GM19468 (cell line): ENCODE data around the gene MAGIX.

Source experiments
- ATAC-seq: cut with Tn5 transposase; IDR thresholded peaks from one replicate; pipeline ENCODE4 v1.9.1; 2021; ENCODE audit warnings: mild to moderate bottlenecking, moderate library complexity, moderate number of reproducible peaks; ENCODE audit not compliant: unreplicated experiment; ENCODE audit errors: extremely low read depth

The MAGIX gene

DNA sequence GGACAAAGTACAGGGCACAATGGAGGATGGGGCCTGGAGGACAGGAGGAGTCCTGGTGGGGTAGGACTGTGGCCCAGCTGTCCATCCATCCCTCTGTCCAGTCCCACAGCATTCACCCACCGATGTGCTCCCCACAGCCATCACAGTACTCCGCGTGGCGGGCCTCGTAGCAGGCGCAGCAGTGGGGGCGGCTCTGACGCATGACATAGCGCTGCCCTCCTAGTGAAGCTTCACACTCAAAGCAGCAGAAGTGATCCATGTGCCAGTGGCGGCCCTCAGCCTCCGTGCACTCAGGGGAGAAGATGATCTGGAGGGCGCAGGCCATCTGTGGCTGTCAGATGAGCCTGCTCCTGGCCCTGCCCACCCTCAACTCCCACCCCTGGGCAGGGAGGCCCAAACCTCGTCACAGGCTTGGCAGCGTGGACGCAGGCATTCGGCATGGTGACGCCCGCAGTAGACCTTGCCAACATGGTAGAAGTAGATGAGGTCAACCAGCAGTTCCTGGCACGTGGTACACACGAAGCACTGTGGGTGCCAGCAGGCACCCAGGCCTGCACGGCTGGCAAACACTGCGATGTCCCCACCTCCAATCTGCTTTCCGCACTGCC, 15.4 kb downstream of the MAGIX start:
- no peak for ATAC-seq

DNA sequence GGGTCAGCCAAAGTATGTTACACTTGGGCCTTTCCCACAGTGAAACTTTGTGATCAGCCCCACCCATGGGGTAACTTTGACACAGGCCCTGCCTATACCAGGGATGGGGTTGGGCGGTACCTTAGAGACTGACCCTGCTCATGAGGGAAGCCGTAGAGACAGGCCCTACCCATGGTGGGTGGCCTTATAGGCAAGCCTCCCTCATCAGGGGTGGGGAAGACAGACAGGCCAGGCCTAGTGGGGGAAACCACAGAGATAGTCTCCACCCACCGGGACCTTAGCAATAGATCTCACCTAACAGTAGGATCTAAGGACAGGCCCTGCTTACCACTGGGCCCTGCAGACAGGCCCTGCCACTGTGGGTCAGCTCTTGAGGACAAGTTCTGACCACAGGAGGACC, 16.0 kb downstream of the MAGIX start:
- ATAC-seq = no peak

DNA sequence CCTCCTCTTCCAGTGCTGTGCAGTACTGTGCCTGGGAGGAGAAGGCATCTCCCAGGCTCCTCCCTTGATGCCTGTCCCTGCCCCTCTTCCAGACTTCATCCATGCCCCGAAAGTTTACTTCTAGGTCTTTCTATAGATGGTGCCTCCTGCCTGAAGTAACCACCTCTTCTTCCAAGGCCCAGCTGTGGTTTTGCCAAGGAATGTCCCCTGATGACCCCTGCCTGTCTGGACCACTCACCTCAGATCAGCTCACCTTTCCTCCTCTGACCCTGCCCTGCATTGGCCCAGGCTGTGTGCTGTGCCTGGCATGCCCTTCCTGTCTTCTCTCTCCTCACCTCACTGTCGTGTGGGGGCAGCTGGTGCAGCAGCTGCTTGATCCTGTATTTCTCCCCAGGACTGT, 16.8 kb downstream of the MAGIX start:
- ATAC-seq = no peak

DNA sequence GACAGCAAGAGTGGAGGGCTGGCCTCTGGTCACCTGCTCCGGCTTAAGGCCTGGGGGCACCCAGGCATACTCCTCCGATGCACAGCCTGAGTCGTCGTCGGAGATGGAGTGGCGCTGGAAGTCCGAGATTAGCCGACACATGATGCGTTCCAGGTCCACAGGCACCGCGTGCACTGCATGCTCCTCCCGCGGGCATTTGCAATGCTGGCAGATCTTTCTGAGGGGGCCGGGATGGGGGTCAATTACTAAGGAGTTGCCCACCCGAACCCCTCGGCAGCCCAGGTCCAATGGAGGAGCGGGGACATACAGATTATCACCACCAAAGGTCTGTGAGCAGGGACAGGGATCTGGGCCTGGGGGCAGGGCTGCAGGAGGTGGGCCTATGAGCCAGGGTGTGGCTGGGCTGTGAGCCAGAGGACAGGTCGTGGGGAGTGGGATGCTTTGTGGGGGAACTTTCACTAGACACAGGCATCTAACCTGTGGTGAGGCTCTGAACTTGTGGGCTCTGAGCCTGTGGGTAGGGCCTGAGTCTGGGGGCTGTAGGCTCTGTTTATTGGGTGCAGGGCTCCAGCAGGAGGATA, 21.2 kb downstream of the MAGIX start:
- ATAC-seq = no peak

DNA sequence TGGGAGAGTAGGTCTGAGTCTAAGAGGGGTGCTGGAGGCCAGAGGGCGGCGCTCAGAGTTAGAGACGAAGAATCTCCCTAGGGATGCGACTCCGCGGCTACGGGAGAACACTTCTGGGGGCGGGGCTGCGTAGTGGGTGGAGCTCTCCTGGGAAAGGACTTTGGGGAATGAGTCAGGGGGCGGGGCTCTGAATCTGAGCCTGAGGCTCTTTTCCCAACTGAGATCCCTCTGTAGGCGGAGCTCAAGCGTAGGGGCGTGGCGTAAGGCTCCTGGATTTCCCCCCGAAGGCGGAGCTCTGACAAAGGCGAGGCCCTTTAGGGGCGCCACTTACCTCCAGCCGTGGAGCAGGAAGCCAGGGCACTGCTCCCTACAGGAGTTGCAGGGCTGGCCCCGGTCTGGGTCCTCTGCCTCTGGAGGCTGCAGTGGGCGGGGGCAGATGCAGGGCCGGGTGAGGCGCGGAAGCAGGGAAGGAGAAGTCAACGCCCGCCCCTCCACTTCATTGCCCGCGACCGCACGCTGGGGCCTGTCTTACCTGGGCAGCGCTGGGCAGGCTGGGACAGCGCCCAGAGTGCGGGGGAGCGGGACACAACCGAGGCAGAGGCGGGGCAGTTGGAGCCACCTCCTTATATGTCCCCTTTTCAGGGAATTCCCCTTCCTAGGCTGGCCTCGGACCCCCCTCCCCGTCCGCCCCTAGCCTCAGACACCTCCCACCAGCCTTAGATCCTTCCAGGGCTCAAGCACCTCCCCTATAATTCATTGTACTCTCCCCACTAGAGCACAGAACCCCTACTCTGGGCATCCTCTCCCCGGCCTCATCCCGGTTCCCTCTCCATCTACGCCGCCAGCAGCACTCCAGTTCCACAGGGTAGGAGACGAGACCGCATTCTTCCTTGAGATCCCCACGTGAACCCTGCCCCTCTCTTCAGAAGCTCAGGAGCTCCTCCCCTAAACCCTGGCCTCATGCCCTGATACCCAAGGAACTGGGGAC, 22.0 kb downstream of the MAGIX start:
- no peak for ATAC-seq

DNA sequence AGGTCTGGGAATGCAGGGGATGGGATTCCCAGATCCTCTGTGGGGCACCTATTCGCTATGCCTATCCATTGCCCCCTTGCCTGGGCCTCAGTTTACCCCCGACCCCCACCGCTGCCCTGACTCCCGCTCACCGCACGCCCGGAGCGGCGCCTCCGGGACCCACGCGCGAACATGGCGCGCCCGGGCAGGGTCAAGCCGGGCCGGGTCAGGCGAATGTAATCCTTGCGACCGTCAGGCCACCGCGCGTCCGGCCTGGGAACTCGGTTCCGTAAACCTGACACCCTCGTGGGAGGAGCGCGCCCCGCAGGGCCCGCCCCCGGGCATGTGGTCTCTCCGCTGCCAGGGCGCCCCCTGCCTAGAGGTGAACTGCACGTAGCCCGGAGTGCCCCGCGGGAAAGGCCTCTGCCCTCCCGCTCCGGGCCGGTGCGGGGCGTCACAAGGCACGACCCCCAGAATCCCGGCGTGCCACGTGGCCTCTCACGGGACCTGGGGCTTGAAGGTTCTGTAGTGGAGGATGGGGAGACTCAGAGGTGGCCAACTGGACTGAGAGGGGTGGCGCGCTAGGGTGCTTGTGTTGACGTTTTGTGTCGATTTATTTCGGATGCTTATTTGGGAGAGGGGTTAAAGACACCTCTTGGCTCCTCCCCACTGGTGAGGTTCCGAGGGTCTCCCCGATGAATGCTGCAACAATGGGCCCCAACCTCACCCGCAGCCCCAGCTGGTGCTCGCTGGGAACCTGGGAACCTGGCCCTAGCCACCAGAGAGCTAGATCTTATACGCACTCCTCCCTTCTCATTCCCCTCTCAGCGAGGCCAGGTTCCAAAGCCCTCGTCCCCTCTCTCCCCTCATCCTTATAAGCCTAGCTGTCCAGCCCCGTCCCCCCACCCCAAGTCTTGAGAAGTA, 23.8 kb downstream of the MAGIX start, which contains the start of gene PRICKLE3:
Gene PRICKLE3, minus strand, starts transcription at position 249 of the 903 bp plus-strand sequence. Its CDS starts 76 bp downstream, at position 173.
- no peak for ATAC-seq

DNA sequence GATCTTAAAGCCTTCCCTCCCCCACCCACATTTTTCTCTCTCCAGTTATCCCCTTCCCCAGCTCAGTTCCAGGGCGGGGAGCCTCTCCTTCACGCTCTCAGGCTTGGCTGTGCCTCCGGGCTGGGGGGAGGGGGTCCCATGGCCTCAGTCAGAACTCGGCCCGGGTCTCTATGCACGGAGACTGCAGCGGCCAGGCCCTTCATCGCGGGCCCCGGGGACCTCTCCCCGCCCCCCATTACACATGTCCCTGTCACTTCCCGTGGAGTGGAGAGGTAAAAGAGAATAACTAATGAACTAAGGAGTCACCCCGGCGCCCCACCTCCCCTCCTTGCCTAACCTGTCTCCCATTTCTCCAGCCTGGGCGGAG, 24.5 kb downstream of the MAGIX start:
- no peak for ATAC-seq

DNA sequence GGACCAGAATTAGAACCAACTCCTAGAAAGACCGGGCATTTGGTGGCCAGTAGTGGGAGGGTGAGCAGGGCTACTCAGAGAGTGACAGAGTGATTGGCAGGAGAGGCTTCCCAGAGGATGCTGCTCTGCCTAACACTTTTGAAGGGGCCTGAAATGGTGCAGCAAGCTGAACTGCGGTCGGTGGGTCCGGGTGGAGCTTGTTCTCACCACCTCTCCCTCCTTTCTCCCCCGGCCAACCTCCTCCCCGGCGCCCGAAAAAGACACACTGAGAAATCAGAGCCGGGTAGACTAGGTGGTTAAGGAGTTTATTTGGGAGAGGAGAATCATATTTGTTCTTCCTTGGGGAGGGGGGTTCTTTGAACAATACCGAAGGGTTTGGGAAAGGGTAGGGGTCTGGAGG, 25.0 kb downstream of the MAGIX start:
- no peak for ATAC-seq

DNA sequence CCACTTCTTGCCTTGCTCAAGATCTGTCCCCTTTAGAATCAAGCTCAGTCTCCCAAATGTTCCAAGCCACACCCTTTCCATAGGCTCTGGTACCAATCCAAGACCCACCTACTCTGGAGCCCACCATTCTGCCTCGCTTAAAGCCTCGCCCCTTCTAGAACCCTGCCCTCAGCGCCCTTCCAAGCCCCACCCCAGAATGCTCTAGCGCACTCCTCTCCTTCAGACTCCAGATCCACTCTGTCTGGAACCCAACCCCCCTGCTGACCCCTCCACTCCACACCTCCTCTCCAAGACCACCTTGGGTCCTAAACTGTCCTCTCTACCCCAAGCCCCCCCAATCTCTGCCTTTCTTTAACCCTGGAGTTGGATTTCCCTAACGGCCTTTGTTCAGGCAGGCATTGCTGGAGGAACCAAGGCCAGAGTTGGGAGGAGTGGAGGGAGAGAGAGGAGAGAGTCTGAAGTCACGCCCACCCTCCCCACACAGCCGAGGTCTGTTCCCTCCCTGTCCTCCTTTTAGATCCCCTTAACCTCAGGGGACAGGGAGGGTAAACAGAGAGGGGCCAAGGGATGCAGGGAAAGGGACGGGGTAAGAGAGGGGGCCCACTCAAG, 26.0 kb downstream of the MAGIX start:
- ATAC-seq = no peak

DNA sequence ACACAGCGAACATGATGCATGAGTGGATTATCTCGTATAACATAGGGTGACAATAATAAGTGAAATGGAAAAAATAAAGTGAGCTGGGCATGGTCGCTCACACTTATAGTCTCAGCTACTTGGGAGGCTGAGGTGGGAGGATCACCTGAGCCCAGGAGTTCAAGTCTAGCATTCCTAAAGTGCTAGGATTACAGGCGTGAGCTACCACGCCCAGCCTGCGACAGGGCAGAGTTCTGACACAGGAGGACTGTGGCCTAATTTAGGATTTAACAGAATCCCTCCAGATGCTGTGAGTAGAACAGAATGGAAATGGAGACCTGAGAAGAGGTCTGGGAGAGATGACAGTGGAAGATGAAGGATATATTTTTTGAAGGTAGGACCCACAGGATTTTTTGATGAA, 27.0 kb downstream of the MAGIX start:
- no peak for ATAC-seq

DNA sequence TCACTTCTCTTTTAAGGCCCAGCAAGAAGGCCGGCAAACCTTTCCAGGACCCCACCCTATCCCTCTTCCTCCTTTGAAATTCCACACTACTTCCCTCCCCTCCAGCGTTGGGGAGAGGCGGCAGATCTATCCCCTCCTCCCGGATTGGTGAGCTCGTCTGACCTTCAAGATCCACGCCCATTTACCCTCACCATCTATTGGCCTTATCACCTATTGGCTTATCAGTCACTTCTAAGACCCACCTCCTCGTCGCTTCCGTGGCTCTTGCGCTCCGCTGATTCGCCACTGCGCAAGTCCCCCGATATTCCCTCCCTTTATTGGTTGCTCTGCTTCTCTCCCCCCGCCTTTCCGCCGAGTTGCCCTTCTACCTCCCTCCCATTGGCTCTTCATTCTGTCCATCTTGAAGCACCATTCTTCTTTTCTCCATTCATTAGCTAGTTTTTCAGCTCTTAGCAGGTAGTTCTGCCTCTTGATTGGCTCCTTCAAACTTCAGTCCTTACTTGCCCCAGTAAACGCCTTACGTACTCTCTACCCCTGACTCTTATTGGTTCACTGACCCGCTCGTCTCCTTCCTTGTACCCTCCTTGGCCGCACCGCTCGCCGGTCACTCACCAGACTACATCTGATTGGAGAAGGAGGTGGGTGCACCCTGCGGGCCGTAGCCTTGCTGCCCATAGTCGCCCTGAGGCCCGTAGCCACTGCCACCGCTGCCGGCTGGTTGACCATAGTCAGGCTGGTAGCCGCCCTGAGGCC, 28.4 kb downstream of the MAGIX start:
- ATAC-seq = peak; percentile 78

DNA sequence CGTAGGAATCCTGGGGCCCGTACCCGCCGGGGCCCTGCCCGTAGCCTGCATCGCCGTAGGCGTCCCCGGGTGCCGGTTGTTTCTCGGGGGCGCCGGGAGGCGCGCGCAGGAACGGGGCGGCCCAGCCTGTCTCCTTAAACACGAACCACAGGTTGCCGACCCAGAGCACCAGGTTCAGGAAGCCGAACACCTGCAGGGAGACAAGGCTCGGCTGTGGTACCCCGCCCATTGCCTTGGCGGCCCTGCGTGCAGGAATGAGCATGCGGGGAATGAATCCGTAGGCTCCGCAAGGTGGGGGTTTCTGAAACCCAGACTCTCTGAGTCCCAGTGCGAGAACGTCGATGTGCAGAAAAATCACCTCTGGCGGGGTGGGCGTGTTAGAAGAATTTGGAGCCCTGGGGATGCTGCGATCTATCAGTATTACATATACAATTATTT, 29.0 kb downstream of the MAGIX start:
- no peak for ATAC-seq

DNA sequence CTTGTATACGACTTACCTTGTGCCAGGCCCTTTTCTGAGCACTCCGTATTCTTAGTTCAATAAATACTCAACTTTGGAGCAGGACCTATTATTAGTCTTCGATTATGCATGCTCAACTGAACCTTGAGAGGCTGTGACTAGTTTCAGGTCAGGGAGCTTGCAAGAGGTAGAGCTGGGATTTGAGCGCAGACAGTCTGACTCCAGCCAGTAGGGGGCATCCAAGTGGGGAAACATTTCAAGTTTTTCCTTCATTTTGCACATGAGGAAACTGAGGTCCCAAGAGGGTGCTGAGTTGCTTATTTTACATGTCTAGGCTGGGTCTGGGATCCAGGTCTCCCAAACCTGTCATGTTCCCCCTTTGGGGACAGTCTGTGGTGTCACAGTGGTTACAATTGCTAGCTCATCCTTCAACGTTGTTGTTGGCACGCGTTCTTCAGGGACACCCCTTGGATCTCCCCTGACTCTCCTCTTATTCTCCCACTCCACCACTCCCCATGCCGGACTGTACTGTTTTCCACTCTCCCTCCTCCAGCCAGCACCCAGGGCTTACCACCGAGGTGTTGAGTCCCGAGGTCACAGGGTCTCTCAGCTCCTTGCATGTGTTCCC, 30.3 kb downstream of the MAGIX start:
- ATAC-seq = no peak

DNA sequence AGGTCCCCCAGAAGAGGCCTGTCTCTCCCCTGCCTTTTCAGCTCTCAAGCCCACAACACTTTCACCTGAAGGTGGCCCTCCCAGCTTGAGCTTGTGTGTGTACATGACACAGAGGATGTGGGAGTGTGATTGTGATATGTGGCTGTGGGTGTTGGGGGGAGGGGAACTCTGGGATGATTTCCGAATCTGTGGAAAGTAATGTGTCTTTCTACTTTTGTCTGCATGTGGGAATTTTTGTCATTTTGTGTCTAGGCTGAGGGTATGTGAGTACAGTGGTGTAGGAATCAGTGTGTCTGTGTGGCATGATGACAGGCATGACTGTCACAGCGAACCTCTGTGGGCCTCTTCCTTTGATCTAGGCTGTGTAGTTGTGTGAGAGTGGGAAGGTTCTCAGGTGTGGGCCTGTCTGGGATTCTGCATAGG, 31.0 kb downstream of the MAGIX start:
- no peak for ATAC-seq

DNA sequence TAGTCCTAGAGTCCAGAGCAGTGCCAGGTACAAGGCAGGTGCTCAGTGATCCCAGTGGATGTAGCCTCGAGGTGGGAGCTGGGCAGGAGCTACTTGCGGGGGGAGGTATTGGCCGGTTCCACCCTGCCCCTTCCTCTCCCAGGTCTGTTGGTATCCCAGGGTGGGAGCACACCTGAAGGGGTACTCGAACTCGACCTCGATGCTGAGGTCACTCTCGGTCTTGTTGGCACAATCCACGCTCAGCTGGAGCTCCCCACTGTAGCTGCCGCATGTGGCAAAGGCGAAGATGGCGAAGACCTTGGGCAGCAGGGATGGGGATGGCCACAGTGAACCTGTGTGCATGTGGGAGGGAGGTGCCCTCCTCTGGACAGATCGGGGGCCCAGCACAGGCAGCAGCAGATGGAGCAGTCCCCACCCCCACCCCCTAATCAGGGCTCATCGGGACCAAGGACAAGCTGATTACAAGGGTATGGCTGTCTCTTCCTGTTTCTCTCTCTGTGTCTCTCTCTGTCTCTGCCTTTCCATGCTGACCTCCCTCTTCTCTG, 35.1 kb downstream of the MAGIX start:
- ATAC-seq = no peak

DNA sequence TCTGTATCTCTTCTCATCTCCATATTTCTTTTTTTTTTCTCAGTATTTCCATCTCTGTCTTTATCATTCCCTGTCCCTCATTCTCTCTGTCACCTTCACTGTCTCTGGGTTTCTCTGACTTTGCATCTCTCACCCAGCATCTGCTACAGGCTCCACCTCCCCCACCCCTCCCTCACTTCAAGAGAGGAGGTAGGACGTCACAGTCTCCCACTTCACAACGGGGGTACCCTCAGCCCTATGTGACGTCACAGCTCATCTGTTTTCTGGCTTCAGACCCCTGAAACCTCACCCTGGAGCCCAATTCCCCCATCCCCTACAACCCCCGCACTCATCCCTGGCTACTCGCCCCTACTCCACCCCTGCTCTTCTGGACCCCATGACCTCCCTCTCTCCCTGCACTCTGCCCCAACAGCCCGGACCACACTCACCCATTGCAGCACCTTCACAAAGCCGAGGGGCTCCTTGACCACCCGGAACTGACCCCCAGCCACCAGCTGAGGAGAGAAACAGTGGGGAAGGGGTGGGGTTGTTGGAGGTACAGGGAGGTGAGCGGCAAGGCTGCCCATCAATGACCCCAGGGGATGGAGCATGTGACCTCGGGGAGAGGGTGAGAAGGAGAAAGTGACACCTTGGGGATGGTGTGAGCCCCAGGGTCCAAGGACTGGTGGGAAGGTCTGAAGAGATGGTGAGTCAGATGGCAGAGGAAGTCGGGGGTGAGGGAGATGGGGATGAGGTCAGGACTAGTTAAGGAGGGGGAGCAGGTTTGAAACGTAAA, 36.2 kb downstream of the MAGIX start:
- ATAC-seq = no peak

DNA sequence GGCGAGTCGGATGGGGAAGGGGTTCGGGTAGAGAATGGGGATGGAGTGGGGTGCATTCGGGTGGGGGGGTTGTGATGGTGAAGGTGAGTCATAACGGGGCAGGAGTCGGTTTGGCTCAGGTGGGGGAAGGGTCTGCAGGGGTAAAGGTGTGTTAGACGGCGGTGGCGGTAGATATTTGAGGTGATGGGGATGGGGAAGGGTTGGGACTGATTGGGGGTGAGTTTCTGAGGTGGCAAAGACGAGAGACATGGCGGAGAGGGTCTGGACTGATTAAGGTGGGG, 36.7 kb downstream of the MAGIX start:
- ATAC-seq = no peak
